Thyroid gland (tissue), 4 donors: ENCODE data around the gene EBI3. TPM values are rescaled to one million over a fixed set of nuclear protein-coding genes. Genes with fewer than 3 reads are reported as not detected.
"Not testable (repeated sequence)": the region's sequence is repeated elsewhere in the genome, so short reads cannot be mapped to it uniquely, and the experiment has no call there.

ENCODE experiments used
- DNase-seq, 2 donors: peaks; one replicate each; pipeline ENCODE4 v3.0.0-alpha.2; 2019
- H3K27ac ChIP-seq, 3 donors: fragments of 200-600 bp; sonication (generic); 1 replicate in 2 of 3; 2 replicates in 1 of 3; pipeline ENCODE4 v1.5.1; 2016 to 2019; ENCODE audit warnings: mild to moderate bottlenecking in 1 of 3, moderate library complexity in 1 of 3
- H3K27me3 ChIP-seq: fragments of 200-600 bp; sonication (generic); one replicate; pipeline ENCODE4 v1.5.1; 2019
- H3K36me3 ChIP-seq, 2 donors: fragments of 200-600 bp; sonication (generic); one replicate each; pipeline ENCODE4 v1.5.1; 2016 to 2019
- H3K4me1 ChIP-seq, 2 donors: fragments of 200-600 bp; sonication (generic); one replicate each; pipeline ENCODE4 v1.5.1; 2017 to 2019
- H3K4me3 ChIP-seq, 3 donors: fragments of 200-600 bp; sonication (generic); replicated peaks in 1 of 3; 1 replicate in 2 of 3; 2 replicates in 1 of 3; pipeline ENCODE4 v1.5.1; 2016; ENCODE audit warnings: mild to moderate bottlenecking in 1 of 3
- H3K9me3 ChIP-seq: fragments of 200-600 bp; sonication (generic); one replicate; pipeline ENCODE4 v1.5.1; 2017
- CTCF ChIP-seq, 6 experiments: fragments of 200-600 bp in 3 of 6; fragments of 450-650 bp in 3 of 6; sonication (generic) in 3 of 6; IDR thresholded peaks; one replicate each; pipeline ENCODE4 v1.5.1; 2016 to 2019; ENCODE audit warnings: antibody characterized with exemption in 6 of 6, mild to moderate bottlenecking in 2 of 6, inconsistent platforms in 1 of 6, moderate library complexity in 1 of 6
- POLR2A ChIP-seq, 2 donors: fragments of 450-650 bp; IDR thresholded peaks; one replicate each; pipeline ENCODE4 v1.6.1; 2017; ENCODE audit warnings: antibody characterized with exemption in 2 of 2, mild to moderate bottlenecking in 2 of 2, moderate library complexity in 1 of 2
- WGBS, 2 donors: methylation state at CpG; one replicate each; pipeline ENCODE4 v1.1.5; 2017; 5-methylcytosine and 5-hydroxymethylcytosine counted together
- intact Hi-C: fragments of 100-400 bp; cut with DNase I; formaldehyde crosslinking; loops from one replicate; pipeline ENCODE4 v1.15.1; 2023
- total RNA-seq, 4 donors: library from RNA; depleted of rRNA; stranded (reverse); fragments of >200 nt; gene quantifications; one replicate each; pipeline ENCODE4 v1.2.3, GENCODE V29; 2016

EBI3 gene
- total RNA-seq, 4 donors from 2014 or later, result 0.49 to 4.5 (median 2.0) TPM

DNA sequence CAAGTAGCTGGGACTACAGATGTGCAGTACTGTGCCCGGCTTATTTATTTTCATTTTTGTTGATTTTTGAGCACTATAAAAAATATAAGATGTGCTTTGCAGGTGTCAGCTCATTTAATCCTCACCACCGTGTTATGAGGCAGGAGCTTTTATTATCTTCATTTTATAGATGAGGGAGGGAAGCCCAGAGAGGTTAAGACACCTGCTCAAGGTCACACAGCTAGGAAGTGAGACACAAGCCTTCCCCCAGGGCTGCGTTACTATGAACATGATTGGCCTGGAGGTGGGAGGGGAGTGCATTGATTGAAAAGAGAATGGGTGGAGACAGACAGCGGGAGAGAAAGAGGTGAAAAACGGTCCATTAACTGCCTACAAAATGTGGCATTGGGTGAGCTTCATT is 39.7 kb upstream of the EBI3 start:
- intact Hi-C loops, result loop anchor here (10.0 kb wide), 1 partner anchor 205 kb away; the partner anchor contains the start of gene EEF2
- WGBS, 2 donors, result 78 to 83% methylated on average over 5 of the region's 5 CpGs
- Histone ChIP-seq H3K36me3 (no peaks in the 10 kb centered on the region), H3K4me1 (no peaks in the 10 kb centered on the region), H3K9me3 (no peaks in the 10 kb centered on the region), H3K27me3 (no peaks in the 10 kb centered on the region), H3K4me3 (no peak overlapping the region), H3K27ac (no peak overlapping the region)
- TF ChIP-seq CTCF (IDR thresholded peaks at IDR 0.05) (no peak), POLR2A (IDR thresholded peaks at IDR 0.05) (no peak)
- DNase-seq, result no peak

DNA sequence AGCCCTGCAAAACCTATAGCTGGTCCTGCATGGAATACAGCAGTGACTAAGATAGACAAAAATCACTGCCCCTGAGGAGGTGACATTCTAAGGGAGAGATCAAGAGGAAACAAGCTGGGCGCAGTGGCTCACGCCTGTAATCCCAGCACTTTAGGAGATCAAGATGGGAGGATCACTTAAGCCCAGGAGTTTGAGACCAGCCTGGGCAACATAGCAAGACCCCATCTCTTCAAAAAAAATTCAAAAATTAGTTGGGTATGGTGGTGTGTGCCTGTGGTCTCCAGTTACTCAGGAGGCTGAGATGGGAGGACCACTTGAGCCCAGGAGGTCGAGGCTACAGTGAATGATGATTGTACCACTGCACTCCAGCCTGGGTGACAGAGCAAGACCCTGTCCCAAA is 36.8 kb upstream of the EBI3 start:
- DNase-seq, intact Hi-C loops, H3K27me3 ChIP-seq, H3K9me3 ChIP-seq, H3K27ac ChIP-seq, H3K36me3 ChIP-seq, H3K4me3 ChIP-seq, H3K4me1 ChIP-seq: not testable (repeated sequence)
- WGBS, 2 donors, result 91 to 97% methylated on average over 3 of the region's 3 CpGs

DNA sequence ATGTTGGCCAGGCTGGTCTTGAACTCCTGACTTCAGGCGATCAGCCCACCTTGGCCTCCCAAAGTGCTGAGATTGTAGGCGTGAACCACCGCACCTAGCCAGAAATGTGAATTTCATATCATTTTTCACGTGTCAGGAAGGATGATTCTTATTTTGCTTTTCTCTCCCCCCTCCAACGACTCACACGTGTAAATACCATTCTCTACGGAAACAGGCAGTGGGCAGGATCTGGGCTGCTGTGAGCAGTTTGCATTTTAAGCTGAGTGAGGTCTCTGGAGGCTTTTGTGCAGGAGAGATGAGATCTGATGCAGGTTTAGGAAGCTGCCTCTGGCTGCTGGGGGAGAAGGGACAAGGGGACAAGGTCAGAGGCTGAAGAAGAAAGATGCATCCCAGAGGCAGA is 35.0 kb upstream of the EBI3 start:
- H3K4me3 ChIP-seq, result no peak overlapping the region
- peaks cover 16% of the 10 kb centered on the region for H3K27me3 ChIP-seq
- TF ChIP-seq CTCF (IDR thresholded peaks at IDR 0.05) (no peak), POLR2A (IDR thresholded peaks at IDR 0.05) (no peak)
- H3K9me3 ChIP-seq, result no peaks in the 10 kb centered on the region
- no peak overlapping the region for H3K27ac ChIP-seq
- DNase-seq, result no peak
- 51 to 57% methylated on average over 7 of the region's 7 CpGs for WGBS, 2 donors
- no peaks in the 10 kb centered on the region for H3K36me3 ChIP-seq
- intact Hi-C loops, result no loop called here
- peaks cover 0 to 7% of the 10 kb centered on the region in 2 donors for H3K4me1 ChIP-seq

DNA sequence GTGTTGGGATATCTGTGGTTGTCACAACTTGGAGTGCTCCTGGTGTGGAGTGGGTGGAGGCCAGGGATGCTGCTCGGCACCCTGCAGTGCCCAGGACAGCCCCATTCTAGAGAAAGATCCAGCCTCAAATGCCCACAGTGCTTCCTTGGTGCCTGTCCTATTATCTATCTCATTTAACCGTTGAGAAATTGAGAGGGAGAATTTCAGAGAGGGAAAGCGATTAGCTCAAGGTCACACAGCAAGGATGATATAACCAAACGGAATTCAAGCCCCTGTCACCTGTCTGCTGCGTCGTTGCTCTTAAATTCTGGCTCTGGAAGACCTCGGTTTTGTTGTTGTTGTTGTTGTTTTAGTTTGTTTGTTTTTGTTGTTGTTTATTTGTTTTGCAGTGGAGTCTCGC is 33.3 kb upstream of the EBI3 start:
- intact Hi-C loops, result no loop called here
- no peak overlapping the region for H3K27ac ChIP-seq
- H3K36me3 ChIP-seq, result no peaks in the 10 kb centered on the region
- DNase-seq, result no peak
- peaks cover 0 to 7% of the 10 kb centered on the region in 2 donors for H3K4me1 ChIP-seq
- TF ChIP-seq POLR2A (IDR thresholded peaks at IDR 0.05) (no peak), CTCF (IDR thresholded peaks at IDR 0.05) (no peak)
- 77 to 81% methylated on average over 8 of the region's 8 CpGs for WGBS, 2 donors
- H3K9me3 ChIP-seq, result no peaks in the 10 kb centered on the region
- H3K4me3 ChIP-seq, result no peak overlapping the region
- peaks cover 16% of the 10 kb centered on the region for H3K27me3 ChIP-seq

- intact Hi-C loops, result no loop called here
- no peak for TF ChIP-seq POLR2A (IDR thresholded peaks at IDR 0.05)
- TF ChIP-seq CTCF (IDR thresholded peaks at IDR 0.05), result no peak
- H3K27ac ChIP-seq, result no peak overlapping the region
- H3K4me1 ChIP-seq, result peaks cover 0 to 7% of the 10 kb centered on the region in 2 donors
- no peak for DNase-seq
- H3K36me3 ChIP-seq, result no peaks in the 10 kb centered on the region
- H3K4me3 ChIP-seq, result no peak overlapping the region
- WGBS, 2 donors, result 88 to 90% methylated on average over 22 of the region's 22 CpGs
- peaks cover 16% of the 10 kb centered on the region for H3K27me3 ChIP-seq
- no peaks in the 10 kb centered on the region for H3K9me3 ChIP-seq
Observed at GRCh38 chr19:4196587-4197148, 32.7 kb upstream of the EBI3 start.
